ENCODE data around the gene AFAP1L2. TPM values are rescaled to one million over a fixed set of nuclear protein-coding genes. Genes with fewer than 3 reads are reported as not detected.
"Not testable (repeated sequence)": the region's sequence is repeated elsewhere in the genome, so short reads cannot be mapped to it uniquely, and the experiment has no call there.

The AFAP1L2 gene
- total RNA-seq, 2 donors from 2014 or later, result 10.5 to 17.9 TPM

DNA sequence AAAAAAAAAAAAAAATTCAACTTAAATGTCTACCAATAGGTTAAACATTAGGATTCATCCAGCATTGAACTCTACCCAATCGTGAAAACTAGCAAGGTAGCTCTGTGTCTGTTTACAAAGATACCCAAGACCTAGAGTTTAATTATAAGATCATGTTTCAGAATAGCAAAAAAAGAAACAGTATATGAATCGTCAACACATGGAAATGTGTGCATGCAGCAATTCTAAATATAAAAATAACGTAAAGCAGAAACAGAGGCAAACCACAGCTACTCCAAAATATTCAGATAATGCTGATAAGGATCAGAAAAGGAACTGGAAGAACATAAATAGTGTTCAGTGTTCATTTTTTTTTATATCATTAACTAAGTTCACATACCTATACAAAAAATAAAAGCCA lies 68.7 kb downstream of the AFAP1L2 start:
- no peak overlapping the region for H3K27ac ChIP-seq

DNA sequence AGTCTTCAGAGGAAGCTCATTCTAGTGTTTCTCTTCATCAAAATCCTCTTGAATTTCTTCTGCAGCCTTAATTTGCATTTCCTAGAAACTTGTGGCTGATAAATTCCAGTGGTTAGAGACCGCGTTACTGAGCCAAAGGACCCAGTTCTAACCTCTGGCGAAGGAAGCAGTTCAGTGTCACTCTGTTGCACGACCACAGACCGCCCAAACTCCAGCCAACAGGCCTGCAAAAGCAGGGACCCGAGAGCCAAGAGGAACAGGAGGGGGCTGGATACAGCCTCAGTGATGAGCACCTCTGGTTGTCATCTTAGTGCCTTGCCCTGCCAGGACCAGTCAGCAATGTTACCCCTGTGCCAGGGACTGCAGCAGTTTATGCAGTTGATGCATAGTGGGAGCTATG lies 70.0 kb downstream of the AFAP1L2 start:
- peak in 1 of 4 donors; percentile 25 for DNase-seq
- Histone ChIP-seq H3K4me1 (peaks cover 10% of the 10 kb centered on the region), H3K36me3 (replicated peaks in 1 of 2; ENCODE audit: insufficient read depth in 1 of 2, low read depth in 2 of 2) (peaks cover 0 to 2% of the 10 kb centered on the region in 2 donors), H3K4me3 (no peak overlapping the region), H3K27me3 (no peaks in the 10 kb centered on the region), H3K9me3 (no peaks in the 10 kb centered on the region), H3K27ac (no peak overlapping the region)
- intact Hi-C loops (cut with DNase I), result no loop called here
- 80 to 81% methylated on average over 6 of the region's 6 CpGs for WGBS, 2 donors
- TF ChIP-seq POLR2A (IDR thresholded peaks at IDR 0.05), result no peak
- TF ChIP-seq, protein P1, sequence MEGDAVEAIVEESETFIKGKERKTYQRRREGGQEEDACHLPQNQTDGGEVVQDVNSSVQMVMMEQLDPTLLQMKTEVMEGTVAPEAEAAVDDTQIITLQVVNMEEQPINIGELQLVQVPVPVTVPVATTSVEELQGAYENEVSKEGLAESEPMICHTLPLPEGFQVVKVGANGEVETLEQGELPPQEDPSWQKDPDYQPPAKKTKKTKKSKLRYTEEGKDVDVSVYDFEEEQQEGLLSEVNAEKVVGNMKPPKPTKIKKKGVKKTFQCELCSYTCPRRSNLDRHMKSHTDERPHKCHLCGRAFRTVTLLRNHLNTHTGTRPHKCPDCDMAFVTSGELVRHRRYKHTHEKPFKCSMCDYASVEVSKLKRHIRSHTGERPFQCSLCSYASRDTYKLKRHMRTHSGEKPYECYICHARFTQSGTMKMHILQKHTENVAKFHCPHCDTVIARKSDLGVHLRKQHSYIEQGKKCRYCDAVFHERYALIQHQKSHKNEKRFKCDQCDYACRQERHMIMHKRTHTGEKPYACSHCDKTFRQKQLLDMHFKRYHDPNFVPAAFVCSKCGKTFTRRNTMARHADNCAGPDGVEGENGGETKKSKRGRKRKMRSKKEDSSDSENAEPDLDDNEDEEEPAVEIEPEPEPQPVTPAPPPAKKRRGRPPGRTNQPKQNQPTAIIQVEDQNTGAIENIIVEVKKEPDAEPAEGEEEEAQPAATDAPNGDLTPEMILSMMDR (IDR thresholded peaks at IDR 0.05), result no peak
- ATAC-seq, result peak; percentile 22

More for the DNA sequence above, 68.7 kb downstream of the AFAP1L2 start:
- intact Hi-C loops (cut with DNase I), result no loop called here
- Histone ChIP-seq H3K4me1 (peaks cover 10% of the 10 kb centered on the region), H3K9me3 (no peaks in the 10 kb centered on the region), H3K36me3 (replicated peaks in 1 of 2; ENCODE audit: insufficient read depth in 1 of 2, low read depth in 2 of 2) (peaks cover 0 to 2% of the 10 kb centered on the region in 2 donors), H3K4me3 (no peak overlapping the region), H3K27me3 (no peaks in the 10 kb centered on the region)
- TF ChIP-seq POLR2A (IDR thresholded peaks at IDR 0.05), result no peak
- TF ChIP-seq, protein P1 (IDR thresholded peaks at IDR 0.05), result no peak
- no peak for DNase-seq
- 47 to 78% methylated on average over 3 of the region's 3 CpGs for WGBS, 2 donors
- no peak for ATAC-seq

DNA sequence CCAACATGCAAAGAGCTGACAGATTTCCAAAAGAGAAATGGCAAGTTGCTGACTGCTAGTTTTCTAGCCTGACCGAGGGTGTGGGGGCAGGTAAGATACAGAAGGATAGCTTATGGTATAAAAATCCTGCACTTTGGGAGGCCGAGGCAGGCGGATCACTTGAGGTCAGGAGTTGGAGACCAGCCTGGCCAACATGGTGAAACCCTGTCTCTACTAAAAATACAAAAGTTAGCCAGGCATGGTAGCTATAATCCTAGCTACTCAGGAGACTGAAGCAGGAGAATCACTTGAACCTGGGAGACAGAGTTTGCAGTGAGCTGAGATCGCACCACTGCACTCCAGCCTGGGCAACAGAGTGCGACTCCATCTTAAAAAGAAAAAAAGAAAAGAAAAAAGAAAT lies 70.9 kb downstream of the AFAP1L2 start:
- ATAC-seq; H3K4me3 ChIP-seq; H3K9me3 ChIP-seq; H3K27ac ChIP-seq; H3K27me3 ChIP-seq; intact Hi-C loops (cut with DNase I); DNase-seq; H3K36me3 ChIP-seq (replicated peaks in 1 of 2; ENCODE audit: insufficient read depth in 1 of 2, low read depth in 2 of 2): not testable (repeated sequence)
- WGBS, 2 donors, result 90 to 91% methylated on average over 5 of the region's 5 CpGs
- peaks cover 10% of the 10 kb centered on the region for H3K4me1 ChIP-seq

DNA sequence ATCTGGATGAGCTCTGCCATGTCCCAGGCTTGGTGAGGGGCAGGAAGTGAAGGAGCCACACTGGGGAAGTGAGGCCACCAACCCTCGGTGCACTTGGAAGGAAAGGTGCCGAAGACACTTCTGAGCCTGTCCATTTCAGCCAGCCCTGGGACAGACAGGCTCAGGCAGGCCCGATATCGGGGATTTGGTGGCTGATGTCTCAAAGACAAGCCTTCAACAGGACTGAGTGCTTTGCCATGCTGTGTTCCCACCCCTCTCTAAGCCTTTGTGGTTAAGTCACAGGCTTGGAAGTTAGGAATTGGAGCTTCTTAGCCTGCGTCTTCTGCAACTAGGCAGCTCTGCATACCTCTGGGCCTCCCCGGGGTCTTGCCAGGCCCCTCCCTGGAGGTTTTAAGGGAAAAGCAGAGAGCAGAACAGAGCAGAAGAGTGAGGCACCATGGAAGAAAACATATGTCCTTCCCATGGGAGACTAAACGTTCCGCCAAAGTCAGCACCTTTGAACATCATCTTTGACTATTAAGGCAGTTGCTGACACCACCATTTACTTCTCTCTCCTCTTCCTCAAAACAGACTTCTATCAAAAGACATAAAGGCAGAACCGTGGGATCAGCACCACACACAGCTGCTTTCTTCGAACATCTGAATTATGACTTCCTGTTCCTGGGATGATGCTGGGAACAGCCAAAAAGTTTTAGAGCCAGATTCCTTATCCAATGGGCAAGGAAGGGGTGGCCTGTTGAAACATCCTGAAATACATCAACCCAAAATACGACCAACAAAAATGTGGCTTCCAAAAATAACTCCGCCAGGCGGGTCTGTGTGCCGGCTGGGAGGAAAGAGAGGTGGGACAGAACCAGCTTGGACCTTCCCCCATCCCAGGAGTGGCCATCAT lies 71.8 kb downstream of the AFAP1L2 start:
- 76 to 80% methylated on average over 11 to 14 of the region's 14 CpGs for WGBS, 2 donors
- DNase-seq (no peak), ATAC-seq (no peak)
- Histone ChIP-seq H3K27me3 (no peaks in the 10 kb centered on the region), H3K9me3 (no peaks in the 10 kb centered on the region), H3K27ac (no peak overlapping the region), H3K36me3 (replicated peaks in 1 of 2; ENCODE audit: insufficient read depth in 1 of 2, low read depth in 2 of 2) (peaks cover 0 to 2% of the 10 kb centered on the region in 2 donors), H3K4me1 (peaks cover 9% of the 10 kb centered on the region), H3K4me3 (no peak overlapping the region)
- TF ChIP-seq, protein P1 (IDR thresholded peaks at IDR 0.05), result no peak
- TF ChIP-seq POLR2A (IDR thresholded peaks at IDR 0.05), result no peak
- intact Hi-C loops (cut with DNase I), result no loop called here

DNA sequence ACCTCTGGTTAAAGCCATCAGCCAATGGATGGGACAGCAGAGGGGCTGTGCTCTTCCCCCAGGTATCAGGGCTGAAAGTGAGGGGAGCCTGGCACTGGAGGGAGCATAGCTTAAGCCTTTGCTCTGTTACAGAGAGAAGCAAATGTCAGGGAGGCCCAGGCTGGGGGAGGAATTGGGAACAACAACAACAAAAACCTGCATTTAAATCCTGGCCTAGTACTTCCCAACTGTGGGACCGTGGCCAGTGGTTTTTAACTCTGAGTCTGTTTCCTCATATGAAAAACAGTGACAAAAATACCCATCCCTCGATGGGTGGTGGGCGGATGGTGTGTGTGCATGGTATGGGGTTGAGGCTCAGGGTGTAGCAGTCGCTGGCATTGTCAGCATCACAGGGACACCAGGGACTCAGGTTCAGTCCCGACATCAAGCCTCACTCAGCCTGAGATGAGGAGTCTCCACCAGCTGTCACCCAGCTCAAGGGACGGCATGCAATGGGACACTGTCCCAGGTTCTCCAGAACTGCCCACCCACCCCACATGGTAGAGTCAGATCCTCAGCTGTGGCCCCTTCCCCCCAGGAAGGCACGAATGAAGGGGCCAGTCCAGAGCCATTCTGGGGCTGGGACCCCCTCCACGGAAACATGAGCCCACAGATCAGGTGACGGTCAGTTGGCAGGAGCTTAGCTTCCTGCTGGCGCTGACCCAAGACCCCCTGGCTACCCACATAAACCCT lies 74.5 kb downstream of the AFAP1L2 start:
- H3K27ac ChIP-seq, result no peak overlapping the region
- WGBS, 2 donors, result 66 to 87% methylated on average over 5 to 10 of the region's 10 CpGs

More for the DNA sequence above, 74.5 kb downstream of the AFAP1L2 start:
- intact Hi-C loops (cut with DNase I), result no loop called here
- H3K4me3 ChIP-seq, result no peak overlapping the region
- no peaks in the 10 kb centered on the region for H3K4me1 ChIP-seq
- peaks cover 0 to 2% of the 10 kb centered on the region in 2 donors for H3K36me3 ChIP-seq (replicated peaks in 1 of 2; ENCODE audit: insufficient read depth in 1 of 2, low read depth in 2 of 2)
- no peaks in the 10 kb centered on the region for H3K27me3 ChIP-seq
- TF ChIP-seq, protein P1 (IDR thresholded peaks at IDR 0.05), result no peak
- TF ChIP-seq POLR2A (IDR thresholded peaks at IDR 0.05), result no peak
- ATAC-seq, result no peak
- no peak for DNase-seq
- H3K9me3 ChIP-seq, result no peaks in the 10 kb centered on the region

Data from body of pancreas (tissue), 4 donors.